ENCODE results near the gene FAM174B.

The FAM174B gene

DNA sequence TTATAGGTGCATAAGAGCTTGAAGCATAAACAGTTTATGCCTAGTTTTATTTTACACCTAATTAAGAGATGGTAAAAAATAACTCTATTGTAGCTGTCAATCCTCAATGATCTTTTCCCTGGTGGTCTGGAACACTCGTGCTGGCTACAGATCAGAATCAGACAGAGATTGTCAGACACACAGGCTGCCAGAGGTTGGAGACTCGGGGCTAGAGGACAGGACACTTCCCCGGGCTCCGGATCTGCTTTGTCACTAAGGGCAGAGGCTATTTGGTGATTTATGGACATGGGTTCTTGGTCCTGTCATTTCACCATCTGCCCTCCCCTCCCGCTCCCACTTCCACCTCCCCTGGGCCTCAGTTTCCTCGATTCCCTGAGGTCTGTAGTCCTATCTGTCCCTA lies 16.5 kb upstream of the FAM174B start:
- TF ChIP-seq, protein P1, sequence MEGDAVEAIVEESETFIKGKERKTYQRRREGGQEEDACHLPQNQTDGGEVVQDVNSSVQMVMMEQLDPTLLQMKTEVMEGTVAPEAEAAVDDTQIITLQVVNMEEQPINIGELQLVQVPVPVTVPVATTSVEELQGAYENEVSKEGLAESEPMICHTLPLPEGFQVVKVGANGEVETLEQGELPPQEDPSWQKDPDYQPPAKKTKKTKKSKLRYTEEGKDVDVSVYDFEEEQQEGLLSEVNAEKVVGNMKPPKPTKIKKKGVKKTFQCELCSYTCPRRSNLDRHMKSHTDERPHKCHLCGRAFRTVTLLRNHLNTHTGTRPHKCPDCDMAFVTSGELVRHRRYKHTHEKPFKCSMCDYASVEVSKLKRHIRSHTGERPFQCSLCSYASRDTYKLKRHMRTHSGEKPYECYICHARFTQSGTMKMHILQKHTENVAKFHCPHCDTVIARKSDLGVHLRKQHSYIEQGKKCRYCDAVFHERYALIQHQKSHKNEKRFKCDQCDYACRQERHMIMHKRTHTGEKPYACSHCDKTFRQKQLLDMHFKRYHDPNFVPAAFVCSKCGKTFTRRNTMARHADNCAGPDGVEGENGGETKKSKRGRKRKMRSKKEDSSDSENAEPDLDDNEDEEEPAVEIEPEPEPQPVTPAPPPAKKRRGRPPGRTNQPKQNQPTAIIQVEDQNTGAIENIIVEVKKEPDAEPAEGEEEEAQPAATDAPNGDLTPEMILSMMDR (IDR thresholded peaks at IDR 0.05; ENCODE audit: control insufficient read depth, extremely low read depth, insufficient read depth), result no peak
- no peak overlapping the region for H3K4me3 ChIP-seq (ENCODE audit: low read depth, low read length)

GRCh38 chr15:92671406-92671805 lies 15.8 kb upstream of the FAM174B start:
- TF ChIP-seq, protein P1 (IDR thresholded peaks at IDR 0.05; ENCODE audit: control insufficient read depth, extremely low read depth, insufficient read depth), result no peak
- no peak for DNase-seq (ENCODE audit: low read depth)
- H3K4me3 ChIP-seq (ENCODE audit: low read depth, low read length), result no peak overlapping the region

More for the DNA sequence above, 16.5 kb upstream of the FAM174B start:
- DNase-seq (ENCODE audit: low read depth), result no peak

DNA sequence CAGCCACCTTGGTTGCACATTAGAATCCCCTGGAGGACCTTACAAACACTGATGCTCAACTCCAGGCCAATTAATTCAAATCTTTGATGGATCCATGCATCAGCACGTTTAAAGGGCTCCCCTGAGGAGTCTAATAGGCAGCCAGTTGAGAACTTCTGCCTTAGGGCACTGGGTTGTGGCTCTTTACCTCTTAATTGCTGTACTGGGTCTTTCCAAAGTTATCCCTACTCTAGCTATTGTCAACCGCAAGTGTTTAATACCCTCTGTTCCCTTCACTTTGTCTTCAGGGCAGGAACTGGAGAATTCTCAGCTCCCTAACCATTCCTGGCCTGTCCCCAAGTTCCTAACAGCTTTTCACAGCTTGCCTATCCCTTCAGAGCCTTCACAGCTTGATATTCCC lies 15.0 kb upstream of the FAM174B start:
- H3K4me3 ChIP-seq (ENCODE audit: low read depth, low read length), result no peak overlapping the region
- no peak for DNase-seq (ENCODE audit: low read depth)
- TF ChIP-seq, protein P1 (IDR thresholded peaks at IDR 0.05; ENCODE audit: control insufficient read depth, extremely low read depth, insufficient read depth), result no peak

GRCh38 chr15:92669432-92669831 lies 13.9 kb upstream of the FAM174B start:
- H3K4me3 ChIP-seq (ENCODE audit: low read depth, low read length), result no peak overlapping the region
- DNase-seq (ENCODE audit: low read depth), result no peak
- TF ChIP-seq, protein P1 (IDR thresholded peaks at IDR 0.05; ENCODE audit: control insufficient read depth, extremely low read depth, insufficient read depth), result no peak

GRCh38 chr15:92668620-92669019 lies 13.0 kb upstream of the FAM174B start:
- no peak for DNase-seq (ENCODE audit: low read depth)
- H3K4me3 ChIP-seq (ENCODE audit: low read depth, low read length), result no peak overlapping the region
- TF ChIP-seq, protein P1 (IDR thresholded peaks at IDR 0.05; ENCODE audit: control insufficient read depth, extremely low read depth, insufficient read depth), result no peak

DNA sequence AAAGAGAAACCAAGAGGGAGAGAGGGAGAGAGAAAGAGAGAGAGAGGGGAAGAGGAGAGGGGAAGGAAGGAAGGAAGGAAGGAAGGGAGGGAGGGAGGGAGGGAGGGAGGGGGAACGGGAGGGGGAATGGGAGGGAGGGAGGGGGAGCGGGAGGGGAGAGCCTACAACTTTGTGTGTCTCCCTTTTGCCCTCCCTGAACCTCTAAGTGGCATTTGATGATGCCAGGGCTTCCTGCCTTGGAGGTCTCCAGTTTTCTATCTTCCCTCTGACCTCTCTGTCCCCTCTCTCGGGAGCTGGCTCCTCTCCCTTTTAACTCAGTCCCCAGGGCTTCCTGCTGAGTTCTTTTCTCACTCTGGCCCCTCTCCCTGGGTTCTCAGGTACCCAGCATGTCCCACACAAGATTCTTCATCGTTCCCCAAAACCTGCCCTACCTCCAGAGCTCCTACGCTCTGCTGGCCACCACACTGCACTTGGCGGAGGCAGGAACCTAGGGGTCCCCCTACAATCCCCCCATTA lies 12.5 kb upstream of the FAM174B start:
- TF ChIP-seq, protein P1 (IDR thresholded peaks at IDR 0.05; ENCODE audit: control insufficient read depth, extremely low read depth, insufficient read depth), result no peak
- no peak overlapping the region for H3K4me3 ChIP-seq (ENCODE audit: low read depth, low read length)

GRCh38 chr15:92667287-92667904 lies 11.8 kb upstream of the FAM174B start:
- DNase-seq (ENCODE audit: low read depth), result no peak
- TF ChIP-seq, protein P1 (IDR thresholded peaks at IDR 0.05; ENCODE audit: control insufficient read depth, extremely low read depth, insufficient read depth), result 0 out of 2 replicates have a peak, but pooled peaks have one; percentile 12
- H3K4me3 ChIP-seq (ENCODE audit: low read depth, low read length), result no peak overlapping the region

More for the DNA sequence above, 12.5 kb upstream of the FAM174B start:
- no peak for DNase-seq (ENCODE audit: low read depth)
